Measurements from ENCODE around the gene SYT15. TPM values are rescaled to one million over a fixed set of nuclear protein-coding genes. Genes with fewer than 3 reads are reported as not detected.
"Not testable (repeated sequence)": the region's sequence is repeated elsewhere in the genome, so short reads cannot be mapped to it uniquely, and the experiment has no call there.

SYT15 gene
- total RNA-seq, result 1.0 TPM

DNA sequence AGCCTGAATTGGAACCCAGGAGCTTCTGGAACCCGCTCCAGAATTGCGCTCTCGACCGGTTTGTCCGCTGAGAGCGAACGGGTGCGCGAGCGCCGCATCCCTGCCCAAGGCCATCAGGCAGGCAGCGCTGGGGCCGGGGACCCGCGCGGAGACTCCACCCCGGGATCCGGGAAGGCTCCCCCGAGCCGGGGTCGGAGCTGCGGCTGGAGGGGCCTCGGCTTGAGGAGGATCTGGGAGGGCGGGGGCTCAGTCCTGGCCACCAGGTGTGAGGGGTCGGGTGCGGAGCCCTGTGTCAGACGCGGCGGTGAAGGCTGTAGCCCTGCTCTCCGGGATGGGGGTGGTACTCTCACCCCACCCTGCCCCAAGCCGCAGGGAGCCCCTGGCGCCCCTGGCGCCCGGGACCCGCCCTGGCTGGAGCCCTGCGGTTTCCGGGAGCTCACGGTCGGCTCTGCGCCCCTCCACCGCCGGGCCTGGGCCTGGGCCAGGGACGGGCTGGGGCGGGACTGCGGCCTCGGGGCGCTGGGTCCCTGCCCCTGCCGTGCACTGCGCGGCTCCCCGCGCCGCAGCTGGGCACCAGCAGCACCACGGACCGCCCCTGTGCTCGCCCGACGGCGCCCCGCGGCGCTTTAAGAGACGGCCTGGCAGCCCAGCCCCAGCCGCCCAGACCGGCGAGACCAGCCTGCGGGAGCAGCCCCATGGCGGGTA is at the start of gene SYT15:
SYT15 (plus strand) TSS at position 655 of the 705 bp plus-strand sequence; CDS start at position 696, 41 bp downstream.
- not testable (repeated sequence) for H3K36me3 ChIP-seq (ENCODE audit: control insufficient read depth in 3 of 3, insufficient read depth in 3 of 3, low read length in 3 of 3); H3K27me3 ChIP-seq (ENCODE audit: control insufficient read depth in 3 of 3, insufficient read depth in 3 of 3, low read length in 3 of 3); H3K4me3 ChIP-seq (ENCODE audit: low read length in 3 of 3); H3K9ac ChIP-seq (ENCODE audit: low read depth in 1 of 3, low read length in 3 of 3); H3K27ac ChIP-seq (ENCODE audit: low read depth, low read length); H3K9me3 ChIP-seq (ENCODE audit: control insufficient read depth in 3 of 3, low read length in 3 of 3); H3K4me1 ChIP-seq (ENCODE audit: control insufficient read depth in 3 of 3, insufficient read depth in 3 of 3, low read length in 3 of 3)

DNA sequence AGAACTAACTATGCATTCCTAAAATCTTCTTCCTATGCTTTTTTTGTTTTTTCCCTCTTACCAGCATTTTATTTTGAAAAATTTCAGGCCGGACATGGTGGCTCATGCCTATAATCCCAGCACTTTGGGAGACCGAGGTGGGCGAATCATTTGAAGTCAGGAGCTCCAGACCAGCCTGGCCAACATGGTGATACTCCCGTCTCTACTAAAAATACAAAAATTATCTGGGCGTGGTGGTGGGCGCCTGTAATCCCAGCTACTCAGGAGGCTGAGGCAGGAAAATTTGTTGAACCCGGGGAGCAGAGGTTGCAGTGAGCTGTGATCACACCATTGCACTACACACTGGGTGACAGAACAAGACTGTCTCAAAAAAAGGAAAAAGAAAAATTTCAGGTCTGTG is 49.2 kb upstream of the SYT15 start:
- H3K27ac ChIP-seq (ENCODE audit: low read depth, low read length); H3K4me3 ChIP-seq (ENCODE audit: low read length in 3 of 3); H3K4me1 ChIP-seq (ENCODE audit: control insufficient read depth in 3 of 3, insufficient read depth in 3 of 3, low read length in 3 of 3); H3K36me3 ChIP-seq (ENCODE audit: control insufficient read depth in 3 of 3, insufficient read depth in 3 of 3, low read length in 3 of 3); H3K9ac ChIP-seq (ENCODE audit: low read depth in 1 of 3, low read length in 3 of 3); H3K9me3 ChIP-seq (ENCODE audit: control insufficient read depth in 3 of 3, low read length in 3 of 3); H3K27me3 ChIP-seq (ENCODE audit: control insufficient read depth in 3 of 3, insufficient read depth in 3 of 3, low read length in 3 of 3): not testable (repeated sequence)

- no peak overlapping the region for H3K9ac ChIP-seq (ENCODE audit: low read depth in 1 of 3, low read length in 3 of 3)
- H3K36me3 ChIP-seq (ENCODE audit: control insufficient read depth in 3 of 3, insufficient read depth in 3 of 3, low read length in 3 of 3), result no peaks in the 10 kb centered on the region
- no peaks in the 10 kb centered on the region for H3K4me1 ChIP-seq (ENCODE audit: control insufficient read depth in 3 of 3, insufficient read depth in 3 of 3, low read length in 3 of 3)
- H3K27me3 ChIP-seq (ENCODE audit: control insufficient read depth in 3 of 3, insufficient read depth in 3 of 3, low read length in 3 of 3), result peaks cover 5 to 7% (median 6%) of the 10 kb centered on the region in 3 donors
- no peaks in the 10 kb centered on the region for H3K9me3 ChIP-seq (ENCODE audit: control insufficient read depth in 3 of 3, low read length in 3 of 3)
- H3K27ac ChIP-seq (ENCODE audit: low read depth, low read length), result no peak overlapping the region
- no peak overlapping the region for H3K4me3 ChIP-seq (ENCODE audit: low read length in 3 of 3)
Measured at GRCh38 chr10:46530249-46531186, 48.4 kb upstream of the SYT15 start.

DNA sequence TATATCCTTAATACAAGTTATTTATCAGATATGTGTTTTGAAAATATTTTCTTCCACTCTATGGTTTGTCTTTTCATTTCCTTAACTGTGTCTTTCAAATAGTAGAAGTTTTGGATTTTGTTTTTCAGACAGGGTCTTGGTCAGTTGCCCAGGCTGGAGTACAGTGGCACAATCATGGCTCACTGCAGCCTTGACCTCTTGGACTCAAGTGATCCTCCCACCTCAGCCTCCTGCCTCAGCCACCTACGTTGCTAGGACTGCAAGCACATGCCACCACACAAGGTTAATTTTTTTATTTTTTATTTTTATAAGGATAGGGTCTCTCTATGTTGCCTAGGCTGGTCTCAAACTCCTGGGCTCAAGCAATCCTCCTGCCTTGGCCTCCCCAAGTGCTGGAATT is 46.7 kb upstream of the SYT15 start:
- H3K9ac ChIP-seq (ENCODE audit: low read depth in 1 of 3, low read length in 3 of 3); H3K36me3 ChIP-seq (ENCODE audit: control insufficient read depth in 3 of 3, insufficient read depth in 3 of 3, low read length in 3 of 3); H3K4me1 ChIP-seq (ENCODE audit: control insufficient read depth in 3 of 3, insufficient read depth in 3 of 3, low read length in 3 of 3); H3K27ac ChIP-seq (ENCODE audit: low read depth, low read length); H3K4me3 ChIP-seq (ENCODE audit: low read length in 3 of 3); H3K9me3 ChIP-seq (ENCODE audit: control insufficient read depth in 3 of 3, low read length in 3 of 3): not testable (repeated sequence)
- H3K27me3 ChIP-seq (ENCODE audit: control insufficient read depth in 3 of 3, insufficient read depth in 3 of 3, low read length in 3 of 3), result peaks cover 16 to 19% (median 17%) of the 10 kb centered on the region in 3 donors

DNA sequence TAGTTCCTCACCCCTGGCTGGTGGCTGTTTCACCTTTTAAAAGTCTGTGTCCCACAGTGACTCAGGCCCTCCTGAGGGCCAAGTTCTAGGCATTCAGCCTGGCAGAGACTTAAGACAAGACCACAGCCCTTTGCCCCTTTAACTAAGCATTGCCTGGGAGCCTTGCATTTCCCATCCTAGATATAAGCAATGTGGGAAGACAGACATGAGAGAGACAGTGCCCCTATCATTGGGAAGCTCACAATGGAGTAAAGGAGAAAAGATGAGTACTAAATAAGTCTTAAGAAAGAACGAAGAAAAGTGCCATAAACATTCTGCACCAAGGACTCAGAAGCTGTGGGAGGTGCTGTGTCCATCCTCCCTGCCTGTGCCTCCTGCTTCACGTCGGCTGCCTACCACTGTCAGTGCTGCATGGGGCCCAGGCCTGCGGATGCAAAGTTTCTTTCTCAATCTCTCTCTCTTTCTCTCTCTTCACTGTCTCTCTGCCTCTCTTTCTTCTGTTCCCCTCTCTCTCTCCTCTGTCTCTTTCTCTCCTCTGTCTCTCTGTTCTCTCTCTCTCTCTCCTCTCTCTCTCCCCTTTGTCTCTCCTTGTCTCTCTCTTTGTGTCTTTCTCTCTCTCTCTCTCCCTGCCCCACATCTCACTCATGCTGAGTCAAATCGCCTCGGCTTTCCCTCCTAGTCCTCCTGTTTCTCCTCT is 44.0 kb upstream of the SYT15 start:
- Histone ChIP-seq H3K4me1 (ENCODE audit: control insufficient read depth in 3 of 3, insufficient read depth in 3 of 3, low read length in 3 of 3) (no peaks in the 10 kb centered on the region), H3K36me3 (ENCODE audit: control insufficient read depth in 3 of 3, insufficient read depth in 3 of 3, low read length in 3 of 3) (no peaks in the 10 kb centered on the region), H3K27me3 (ENCODE audit: control insufficient read depth in 3 of 3, insufficient read depth in 3 of 3, low read length in 3 of 3) (peaks cover 18 to 26% (median 21%) of the 10 kb centered on the region in 3 donors), H3K4me3 (ENCODE audit: low read length in 3 of 3) (no peak overlapping the region), H3K9me3 (ENCODE audit: control insufficient read depth in 3 of 3, low read length in 3 of 3) (peaks cover 0 to 2% (median 0%) of the 10 kb centered on the region in 3 donors), H3K27ac (ENCODE audit: low read depth, low read length) (no peak overlapping the region), H3K9ac (ENCODE audit: low read depth in 1 of 3, low read length in 3 of 3) (no peak overlapping the region)

GRCh38 chr10:46536171-46536570 is 42.8 kb upstream of the SYT15 start:
- H3K4me1 ChIP-seq (ENCODE audit: control insufficient read depth in 3 of 3, insufficient read depth in 3 of 3, low read length in 3 of 3), result peaks cover 0 to 2% (median 0%) of the 10 kb centered on the region in 3 donors
- H3K4me3 ChIP-seq (ENCODE audit: low read length in 3 of 3), result no peak overlapping the region
- H3K36me3 ChIP-seq (ENCODE audit: control insufficient read depth in 3 of 3, insufficient read depth in 3 of 3, low read length in 3 of 3), result no peaks in the 10 kb centered on the region
- peaks cover 24 to 37% (median 29%) of the 10 kb centered on the region in 3 donors for H3K27me3 ChIP-seq (ENCODE audit: control insufficient read depth in 3 of 3, insufficient read depth in 3 of 3, low read length in 3 of 3)
- H3K9me3 ChIP-seq (ENCODE audit: control insufficient read depth in 3 of 3, low read length in 3 of 3), result peaks cover 0 to 2% (median 0%) of the 10 kb centered on the region in 3 donors
- H3K27ac ChIP-seq (ENCODE audit: low read depth, low read length), result no peak overlapping the region
- H3K9ac ChIP-seq (ENCODE audit: low read depth in 1 of 3, low read length in 3 of 3), result no peak overlapping the region

GRCh38 chr10:46536781-46537180 is 42.1 kb upstream of the SYT15 start:
- no peaks in the 10 kb centered on the region for H3K36me3 ChIP-seq (ENCODE audit: control insufficient read depth in 3 of 3, insufficient read depth in 3 of 3, low read length in 3 of 3)
- no peak overlapping the region for H3K9ac ChIP-seq (ENCODE audit: low read depth in 1 of 3, low read length in 3 of 3)
- peaks cover 24 to 37% (median 29%) of the 10 kb centered on the region in 3 donors for H3K27me3 ChIP-seq (ENCODE audit: control insufficient read depth in 3 of 3, insufficient read depth in 3 of 3, low read length in 3 of 3)
- H3K27ac ChIP-seq (ENCODE audit: low read depth, low read length), result no peak overlapping the region
- H3K4me3 ChIP-seq (ENCODE audit: low read length in 3 of 3), result no peak overlapping the region
- H3K9me3 ChIP-seq (ENCODE audit: control insufficient read depth in 3 of 3, low read length in 3 of 3), result peaks cover 0 to 2% (median 0%) of the 10 kb centered on the region in 3 donors
- H3K4me1 ChIP-seq (ENCODE audit: control insufficient read depth in 3 of 3, insufficient read depth in 3 of 3, low read length in 3 of 3), result peaks cover 0 to 2% (median 0%) of the 10 kb centered on the region in 3 donors

DNA sequence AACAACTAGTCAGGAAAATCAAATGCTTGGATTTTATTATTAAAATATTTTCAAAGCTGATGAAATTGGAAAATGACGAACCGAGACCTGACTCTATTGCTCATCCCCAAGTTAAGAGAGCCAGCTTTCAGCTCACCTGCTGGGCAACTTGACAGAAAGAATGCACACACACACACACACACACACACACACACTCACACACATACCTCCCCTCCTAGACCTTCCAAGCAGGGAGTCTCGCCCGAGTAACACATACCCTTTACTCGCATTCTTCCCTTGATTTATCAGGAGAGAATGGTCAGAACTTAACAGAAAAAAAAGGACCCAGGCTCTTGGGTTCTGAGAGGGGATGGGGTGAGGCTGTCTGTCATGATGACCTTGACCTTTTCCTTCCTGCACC is 41.6 kb upstream of the SYT15 start:
- H3K9ac ChIP-seq (ENCODE audit: low read depth in 1 of 3, low read length in 3 of 3), result no peak overlapping the region
- no peak overlapping the region for H3K27ac ChIP-seq (ENCODE audit: low read depth, low read length)
- H3K4me3 ChIP-seq (ENCODE audit: low read length in 3 of 3), result no peak overlapping the region
- peaks cover 0 to 2% (median 0%) of the 10 kb centered on the region in 3 donors for H3K9me3 ChIP-seq (ENCODE audit: control insufficient read depth in 3 of 3, low read length in 3 of 3)
- peaks cover 0 to 2% (median 0%) of the 10 kb centered on the region in 3 donors for H3K4me1 ChIP-seq (ENCODE audit: control insufficient read depth in 3 of 3, insufficient read depth in 3 of 3, low read length in 3 of 3)
- no peaks in the 10 kb centered on the region for H3K36me3 ChIP-seq (ENCODE audit: control insufficient read depth in 3 of 3, insufficient read depth in 3 of 3, low read length in 3 of 3)
- peaks cover 26 to 40% (median 27%) of the 10 kb centered on the region in 3 donors for H3K27me3 ChIP-seq (ENCODE audit: control insufficient read depth in 3 of 3, insufficient read depth in 3 of 3, low read length in 3 of 3)

DNA sequence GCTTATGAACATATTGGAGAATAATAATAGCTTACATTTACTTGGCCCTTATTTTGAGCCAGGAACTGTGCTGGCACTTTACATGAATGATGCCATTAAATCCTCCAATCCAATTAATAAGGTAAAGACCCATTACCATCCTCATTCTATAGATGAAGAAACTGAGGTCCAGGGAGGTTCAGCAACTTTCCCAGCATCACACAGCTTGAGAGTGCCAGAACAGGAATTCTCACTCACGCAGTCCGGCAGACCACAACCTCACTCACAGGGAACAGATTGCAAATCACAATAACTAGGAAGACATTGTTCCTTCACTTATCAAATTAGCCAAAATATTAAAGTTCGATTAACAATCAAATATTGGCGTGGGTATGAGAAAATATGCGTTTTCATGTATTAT is 40.8 kb upstream of the SYT15 start:
- Histone ChIP-seq H3K4me3 (ENCODE audit: low read length in 3 of 3) (no peak overlapping the region), H3K9ac (ENCODE audit: low read depth in 1 of 3, low read length in 3 of 3) (no peak overlapping the region), H3K27me3 (ENCODE audit: control insufficient read depth in 3 of 3, insufficient read depth in 3 of 3, low read length in 3 of 3) (peaks cover 32 to 43% (median 34%) of the 10 kb centered on the region in 3 donors), H3K27ac (ENCODE audit: low read depth, low read length) (no peak overlapping the region), H3K36me3 (ENCODE audit: control insufficient read depth in 3 of 3, insufficient read depth in 3 of 3, low read length in 3 of 3) (no peaks in the 10 kb centered on the region), H3K4me1 (ENCODE audit: control insufficient read depth in 3 of 3, insufficient read depth in 3 of 3, low read length in 3 of 3) (peaks cover 0 to 2% (median 0%) of the 10 kb centered on the region in 3 donors), H3K9me3 (ENCODE audit: control insufficient read depth in 3 of 3, low read length in 3 of 3) (peaks cover 0 to 2% (median 0%) of the 10 kb centered on the region in 3 donors)

Measured in skeletal muscle tissue (tissue), 4 donors.